Neural progenitor cell (in vitro differentiated cells): ENCODE data around the gene IQCF5. TPM values are rescaled to one million over a fixed set of nuclear protein-coding genes. Genes with fewer than 3 reads are reported as not detected.
A peak's percentile ranks its signal among the peaks of the same experiment; 100 is the strongest.

Source experiments
- DNase-seq: peaks from one replicate; pipeline ENCODE4 v3.0.0-alpha.2; 2016; ENCODE audit warnings: low spot score
- H2AFZ ChIP-seq: fragments of 200-600 bp; sonication (generic); replicated peaks from 2 replicates; pipeline ENCODE4 v1.6.1; 2016; ENCODE audit warnings: antibody characterized with exemption
- H3F3A ChIP-seq: fragments of 200-600 bp; sonication (generic); 2 replicates; pipeline ENCODE4 v1.6.1; 2016; ENCODE audit warnings: antibody characterized with exemption, low read depth
- H3K27ac ChIP-seq: fragments of 200-600 bp; sonication (generic); 2 replicates; pipeline ENCODE4 v1.5.1; 2016; ENCODE audit warnings: mild to moderate bottlenecking
- H3K27me3 ChIP-seq: fragments of 200-600 bp; sonication (generic); 2 replicates; pipeline ENCODE4 v1.6.1; 2016; ENCODE audit warnings: mild to moderate bottlenecking, moderate library complexity
- H3K36me3 ChIP-seq: fragments of 200-600 bp; sonication (generic); 2 replicates; pipeline ENCODE4 v1.5.1; 2016
- H3K4me1 ChIP-seq: fragments of 200-600 bp; sonication (generic); 2 replicates; pipeline ENCODE4 v1.6.1; 2016; ENCODE audit warnings: mixed run types
- H3K4me2 ChIP-seq: fragments of 200-600 bp; sonication (generic); 2 replicates; pipeline ENCODE4 v1.6.1; 2016
- H3K4me3 ChIP-seq: fragments of 200-600 bp; sonication (generic); 2 replicates; pipeline ENCODE4 v1.5.1; 2016
- H3K79me2 ChIP-seq: fragments of 200-600 bp; sonication (generic); 2 replicates; pipeline ENCODE4 v1.6.1; 2016; ENCODE audit warnings: low read depth
- H3K9ac ChIP-seq: fragments of 200-600 bp; sonication (generic); 2 replicates; pipeline ENCODE4 v1.6.1; 2016
- H3K9me3 ChIP-seq: fragments of 200-600 bp; sonication (generic); 2 replicates; pipeline ENCODE4 v1.5.1; 2016; ENCODE audit warnings: low read depth
- H4K20me1 ChIP-seq: fragments of 200-600 bp; sonication (generic); 2 replicates; pipeline ENCODE4 v1.6.1; 2016; ENCODE audit warnings: low read depth
- H3K27ac Mint-ChIP-seq: 3 replicates; pipeline ENCODE4 v1.8.0; 2021; ENCODE audit warnings: mixed read lengths
- H3K27me3 Mint-ChIP-seq: 2 replicates; pipeline ENCODE4 v1.8.0; 2022; ENCODE audit warnings: low read depth, mild to moderate bottlenecking, inconsistent platforms, moderate library complexity, mixed read lengths; ENCODE audit not compliant: insufficient read depth
- H3K36me3 Mint-ChIP-seq: 3 replicates; pipeline ENCODE4 v1.8.0; 2021; ENCODE audit warnings: mixed read lengths
- H3K4me1 Mint-ChIP-seq: 3 replicates; pipeline ENCODE4 v1.8.0; 2021; ENCODE audit warnings: mixed read lengths
- H3K4me3 Mint-ChIP-seq: 3 replicates; pipeline ENCODE4 v1.8.0; 2021; ENCODE audit warnings: mild to moderate bottlenecking, moderate library complexity, mixed read lengths
- H3K9me3 Mint-ChIP-seq: 3 replicates; pipeline ENCODE4 v1.8.0; 2020; ENCODE audit warnings: mixed read lengths
- CTCF ChIP-seq: fragments of 200-600 bp; sonication (generic); IDR thresholded peaks from 2 replicates; pipeline ENCODE4 v1.5.1; 2017; ENCODE audit warnings: antibody characterized with exemption, mild to moderate bottlenecking
- EZH2 ChIP-seq: fragments of 200-600 bp; sonication (generic); IDR thresholded peaks from 2 replicates; pipeline ENCODE4 v1.6.1; 2017; ENCODE audit warnings: antibody characterized with exemption, mild to moderate bottlenecking, moderate library complexity
- EZH2phosphoT487 ChIP-seq: fragments of 200-600 bp; sonication (generic); IDR thresholded peaks from 2 replicates; pipeline ENCODE4 v1.6.1; 2017; ENCODE audit warnings: antibody characterized with exemption
- total RNA-seq: library from RNA; depleted of rRNA; stranded (reverse); fragments of >200 nt; gene quantifications from 2 replicates; pipeline ENCODE4 v1.2.3, GENCODE V29; 2015; ENCODE audit warnings: low replicate concordance

The IQCF5 gene
- total RNA-seq, 1 donor from 2014 or later: not detected

DNA sequence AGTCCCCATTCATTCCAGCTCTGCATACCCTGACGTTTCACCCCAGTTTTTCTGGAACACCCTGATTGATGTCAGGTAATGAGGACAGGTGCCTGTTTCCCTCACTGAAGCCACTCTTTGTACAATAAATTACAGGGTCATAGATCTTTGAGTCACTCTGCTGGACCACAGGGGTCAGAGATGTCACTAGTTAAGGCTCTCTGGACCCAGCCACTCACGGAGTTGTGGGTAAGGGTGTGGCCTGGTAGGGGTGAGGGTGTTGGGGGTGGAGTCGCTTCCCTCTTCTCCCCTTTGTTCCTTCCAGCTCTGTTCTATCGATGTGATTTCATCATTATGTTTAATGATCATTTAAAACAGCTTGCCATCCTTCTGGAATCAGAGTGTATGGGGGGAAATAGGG is 512 bp downstream of the IQCF5 start:
- H2AFZ ChIP-seq: no peak overlapping the region
- no peak overlapping the region for H3K9ac ChIP-seq
- no peaks in the 10 kb centered on the region for H3K9me3 ChIP-seq
- H3K79me2 ChIP-seq: no peaks in the 10 kb centered on the region
- no peaks in the 10 kb centered on the region for H3K27me3 ChIP-seq
- H3K4me1 Mint-ChIP-seq: no peaks in the 10 kb centered on the region
- no peaks in the 10 kb centered on the region for H3K36me3 ChIP-seq
- no peak for DNase-seq
- H4K20me1 ChIP-seq: no peaks in the 10 kb centered on the region
- H3K27ac ChIP-seq: no peak overlapping the region
- no peaks in the 10 kb centered on the region for H3K9me3 Mint-ChIP-seq
- no peaks in the 10 kb centered on the region for H3K36me3 Mint-ChIP-seq
- H3F3A ChIP-seq: no peaks in the 10 kb centered on the region
- no peak overlapping the region for H3K27ac Mint-ChIP-seq
- H3K4me3 Mint-ChIP-seq: no peak overlapping the region
- H3K27me3 Mint-ChIP-seq: peaks cover 5% of the 10 kb centered on the region
- TF ChIP-seq CTCF: no peak
- no peak for TF ChIP-seq EZH2phosphoT487
- TF ChIP-seq EZH2: no peak
- no peak overlapping the region for H3K4me3 ChIP-seq
- H3K4me2 ChIP-seq: no peak overlapping the region
- no peaks in the 10 kb centered on the region for H3K4me1 ChIP-seq

DNA sequence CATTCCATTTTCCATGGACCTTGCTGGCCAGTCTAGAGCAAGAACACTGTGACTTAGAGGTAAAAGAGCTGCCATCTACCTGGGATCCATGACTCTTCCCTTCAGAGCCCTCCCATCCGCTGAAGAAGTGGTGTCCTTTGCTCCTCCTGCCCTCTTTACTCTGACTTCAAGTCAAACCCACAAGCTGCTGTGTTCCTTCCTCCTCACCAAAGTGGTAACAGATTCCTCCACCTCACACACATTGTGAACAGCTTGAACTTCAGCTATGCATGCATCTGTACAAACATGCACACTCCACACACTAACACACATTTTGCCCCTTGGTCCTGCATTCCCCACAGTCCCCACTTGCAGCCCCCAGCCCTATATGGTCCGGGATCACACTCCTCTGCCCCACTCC is 990 bp downstream of the IQCF5 start:
- H3K9me3 Mint-ChIP-seq: no peaks in the 10 kb centered on the region
- no peak overlapping the region for H3K27ac Mint-ChIP-seq
- DNase-seq: no peak
- no peak overlapping the region for H3K4me3 ChIP-seq
- no peak overlapping the region for H3K9ac ChIP-seq
- no peaks in the 10 kb centered on the region for H3K36me3 ChIP-seq
- H3K9me3 ChIP-seq: no peaks in the 10 kb centered on the region
- no peak overlapping the region for H3K27ac ChIP-seq
- peak overlapping the region; percentile 3 for H3K4me3 Mint-ChIP-seq
- no peaks in the 10 kb centered on the region for H4K20me1 ChIP-seq
- H3K27me3 Mint-ChIP-seq: peaks cover 5% of the 10 kb centered on the region
- no peaks in the 10 kb centered on the region for H3K36me3 Mint-ChIP-seq
- H3K4me2 ChIP-seq: no peak overlapping the region
- no peaks in the 10 kb centered on the region for H3K4me1 Mint-ChIP-seq
- H2AFZ ChIP-seq: no peak overlapping the region
- H3K4me1 ChIP-seq: no peaks in the 10 kb centered on the region
- no peak for TF ChIP-seq EZH2phosphoT487
- no peak for TF ChIP-seq EZH2
- TF ChIP-seq CTCF: no peak
- H3K79me2 ChIP-seq: no peaks in the 10 kb centered on the region
- H3F3A ChIP-seq: no peaks in the 10 kb centered on the region
- H3K27me3 ChIP-seq: no peaks in the 10 kb centered on the region

DNA sequence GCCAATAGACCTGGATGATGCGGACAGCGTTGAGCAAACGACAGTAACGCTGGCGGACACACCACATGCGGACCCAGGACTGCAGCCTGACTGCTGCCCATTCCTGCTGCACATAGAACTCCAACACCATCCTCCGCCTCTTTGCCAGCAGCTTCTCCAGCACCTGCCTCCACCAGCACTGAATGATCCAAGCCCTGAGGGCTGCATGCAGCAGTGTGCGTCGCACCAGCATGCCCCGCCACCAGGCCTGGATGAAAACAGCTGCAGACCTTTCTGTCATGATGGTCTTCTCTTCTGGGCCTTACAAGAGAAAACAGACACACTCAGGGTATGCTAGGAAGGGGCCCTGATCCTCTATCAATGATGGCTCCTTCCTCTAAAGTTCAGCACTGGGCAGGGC is 1.5 kb downstream of the IQCF5 start:
- Histone ChIP-seq H3K9me3 (no peaks in the 10 kb centered on the region), H3K27me3 (no peaks in the 10 kb centered on the region), H3K27ac (no peak overlapping the region), H3K4me3 (no peak overlapping the region), H3K4me1 (no peaks in the 10 kb centered on the region), H3K9ac (no peak overlapping the region), H3K79me2 (no peaks in the 10 kb centered on the region), H3K36me3 (no peaks in the 10 kb centered on the region), H2AFZ (no peak overlapping the region), H3K4me2 (no peak overlapping the region), H4K20me1 (no peaks in the 10 kb centered on the region), H3F3A (no peaks in the 10 kb centered on the region)
- H3K9me3 Mint-ChIP-seq: no peaks in the 10 kb centered on the region
- no peaks in the 10 kb centered on the region for H3K4me1 Mint-ChIP-seq
- peaks cover 5% of the 10 kb centered on the region for H3K27me3 Mint-ChIP-seq
- H3K36me3 Mint-ChIP-seq: no peaks in the 10 kb centered on the region
- DNase-seq: no peak
- no peak overlapping the region for H3K27ac Mint-ChIP-seq
- TF ChIP-seq EZH2: no peak
- no peak overlapping the region for H3K4me3 Mint-ChIP-seq

- no peak overlapping the region for H3K4me3 ChIP-seq
- H3K79me2 ChIP-seq: no peaks in the 10 kb centered on the region
- Mint-ChIP-seq H3K27me3 (peaks cover 7% of the 10 kb centered on the region), H3K27ac (no peak overlapping the region), H3K4me3 (no peak overlapping the region), H3K4me1 (no peaks in the 10 kb centered on the region), H3K9me3 (no peaks in the 10 kb centered on the region), H3K36me3 (no peaks in the 10 kb centered on the region)
- H2AFZ ChIP-seq: no peak overlapping the region
- no peaks in the 10 kb centered on the region for H3F3A ChIP-seq
- H3K36me3 ChIP-seq: no peaks in the 10 kb centered on the region
- TF ChIP-seq EZH2 (no peak), CTCF (no peak), EZH2phosphoT487 (no peak)
- H3K27ac ChIP-seq: no peak overlapping the region
- no peak for DNase-seq
- H3K4me2 ChIP-seq: no peak overlapping the region
- no peaks in the 10 kb centered on the region for H3K27me3 ChIP-seq
- no peaks in the 10 kb centered on the region for H4K20me1 ChIP-seq
- H3K9ac ChIP-seq: no peak overlapping the region
- no peaks in the 10 kb centered on the region for H3K4me1 ChIP-seq
- no peaks in the 10 kb centered on the region for H3K9me3 ChIP-seq
Measured at GRCh38 chr3:51873253-51873766, 2.1 kb downstream of the IQCF5 start.
